ENCODE measurements around the gene WDR64.

- no peak for TF ChIP-seq EZH2 (IDR thresholded peaks at IDR 0.05; ENCODE audit: borderline replicate concordance, low read depth, low read length, poor library complexity, severe bottlenecking)
- no peak for TF ChIP-seq CTCF (conservative IDR thresholded peaks at IDR 0.05; ENCODE audit: low read depth, low read length)
Observed at GRCh38 chr1:241802863-241803262, 150.8 kb downstream of the WDR64 start.

Measured in A673 (cell line).